Prostate gland (tissue), 2 donors: Measurements from ENCODE around the gene PRPH. TPM values are rescaled to one million over a fixed set of nuclear protein-coding genes. Genes with fewer than 3 reads are reported as not detected.

Source experiments
- DNase-seq: peaks from one replicate; pipeline ENCODE4 v3.0.0-alpha.2; 2019; ENCODE audit warnings: low spot score
- H3K27ac ChIP-seq, 2 donors: fragments of 200-600 bp; sonication (generic); 2 replicates each; pipeline ENCODE4 v1.5.1; 2017 to 2019
- H3K27me3 ChIP-seq: fragments of 200-600 bp; sonication (generic); replicated peaks from 2 replicates; pipeline ENCODE4 v1.5.1; 2019; ENCODE audit not compliant: insufficient read depth
- H3K36me3 ChIP-seq, 2 donors: fragments of 200-600 bp; sonication (generic); 1 replicate in 1 of 2; 2 replicates in 1 of 2; pipeline versions ENCODE4 v1.5.1 to v1.8.1; 2017 to 2019
- H3K4me1 ChIP-seq: fragments of 200-600 bp; sonication (generic); replicated peaks from 2 replicates; pipeline ENCODE4 v1.5.1; 2019
- H3K4me3 ChIP-seq, 2 donors: fragments of 200-600 bp; sonication (generic); 2 replicates each; pipeline ENCODE4 v1.5.1; 2017 to 2019
- H3K9me3 ChIP-seq: fragments of 200-600 bp; sonication (generic); 2 replicates; pipeline ENCODE4 v1.5.1; 2017
- CTCF ChIP-seq, 4 experiments: fragments of 200-600 bp in 2 of 4; fragments of 450-650 bp in 2 of 4; sonication (generic) in 2 of 4; IDR thresholded peaks; 1 replicate in 3 of 4; 2 replicates in 1 of 4; pipeline ENCODE4 v1.5.1; 2016 to 2019; ENCODE audit warnings: antibody characterized with exemption in 4 of 4, mild to moderate bottlenecking in 2 of 4, moderate library complexity in 2 of 4
- POLR2A ChIP-seq: fragments of 450-650 bp; IDR thresholded peaks from one replicate; pipeline ENCODE4 v1.6.1; 2016; ENCODE audit warnings: antibody characterized with exemption, mild to moderate bottlenecking
- POLR2AphosphoS5 ChIP-seq: sonication (generic); formaldehyde crosslinking; IDR thresholded peaks from one replicate; pipeline ENCODE4 v1.6.1; 2017; ENCODE audit warnings: antibody characterized with exemption
- WGBS: methylation state at CpG from one replicate; pipeline ENCODE4 v1.1.5; 2018; 5-methylcytosine and 5-hydroxymethylcytosine counted together
- intact Hi-C: fragments of 100-400 bp; cut with DNase I; formaldehyde crosslinking; loops from one replicate; pipeline ENCODE4 v1.14.2; 2022
- total RNA-seq, 2 donors: library from RNA; depleted of rRNA; stranded (reverse); fragments of >200 nt; gene quantifications; one replicate each; pipeline ENCODE4 v1.1.0, GENCODE V29; 2016

The PRPH gene
- total RNA-seq, 2 donors from 2014 or later = 1.4 to 11.4 TPM

- DNase-seq = no peak
- H3K27ac ChIP-seq = no peak overlapping the region
- no peak for TF ChIP-seq CTCF (IDR thresholded peaks at IDR 0.05)
- no peak for TF ChIP-seq POLR2A
- TF ChIP-seq POLR2AphosphoS5 = no peak
- no peak overlapping the region for H3K4me3 ChIP-seq
- intact Hi-C loops = no loop called here
- peaks cover 4% of the 10 kb centered on the region for H3K4me1 ChIP-seq
- H3K9me3 ChIP-seq = no peaks in the 10 kb centered on the region
- H3K27me3 ChIP-seq = no peaks in the 10 kb centered on the region
- no peaks in the 10 kb centered on the region for H3K36me3 ChIP-seq
Observed at GRCh38 chr12:49327368-49327767, 32.4 kb downstream of the PRPH start.

- DNase-seq = no peak
- intact Hi-C loops = no loop called here
- no peaks in the 10 kb centered on the region for H3K36me3 ChIP-seq
- H3K27ac ChIP-seq = no peak overlapping the region
- peaks cover 4% of the 10 kb centered on the region for H3K4me1 ChIP-seq
- TF ChIP-seq POLR2AphosphoS5 (no peak), CTCF (IDR thresholded peaks at IDR 0.05) (no peak), POLR2A (no peak)
- H3K4me3 ChIP-seq = no peak overlapping the region
- no peaks in the 10 kb centered on the region for H3K27me3 ChIP-seq
- H3K9me3 ChIP-seq = no peaks in the 10 kb centered on the region
- WGBS = 94% methylated on average over 2 of the region's 2 CpGs
Observed at GRCh38 chr12:49327887-49328286, 32.9 kb downstream of the PRPH start.

- Histone ChIP-seq H3K9me3 (no peaks in the 10 kb centered on the region), H3K36me3 (no peaks in the 10 kb centered on the region), H3K4me3 (no peak overlapping the region), H3K27ac (no peak overlapping the region), H3K4me1 (peaks cover 4% of the 10 kb centered on the region), H3K27me3 (peaks cover 2% of the 10 kb centered on the region)
- WGBS = 99% methylated on average over 12 of the region's 12 CpGs
- intact Hi-C loops = no loop called here
- DNase-seq = no peak
- no peak for TF ChIP-seq POLR2A
- TF ChIP-seq CTCF (IDR thresholded peaks at IDR 0.05) = no peak
- TF ChIP-seq POLR2AphosphoS5 = no peak
Observed at GRCh38 chr12:49328816-49329215, 33.9 kb downstream of the PRPH start.

- Histone ChIP-seq H3K36me3 (no peaks in the 10 kb centered on the region), H3K4me1 (peaks cover 4% of the 10 kb centered on the region), H3K27me3 (peaks cover 2% of the 10 kb centered on the region), H3K9me3 (no peaks in the 10 kb centered on the region), H3K4me3 (no peak overlapping the region), H3K27ac (no peak overlapping the region)
- TF ChIP-seq POLR2AphosphoS5 (no peak), POLR2A (no peak), CTCF (IDR thresholded peaks at IDR 0.05) (no peak)
- WGBS = 96% methylated on average over 5 of the region's 7 CpGs
- DNase-seq = no peak
- intact Hi-C loops = loop anchor here (5.0 kb wide), 2 partner anchors 33 to 182 kb away; partner anchors contain the start of gene PRPH
Observed at GRCh38 chr12:49330032-49330619, 35.2 kb downstream of the PRPH start.

- peaks cover 5% of the 10 kb centered on the region for H3K27me3 ChIP-seq
- no peak for DNase-seq
Observed at GRCh38 chr12:49330631-49331379, 35.9 kb downstream of the PRPH start.

More at GRCh38 chr12:49330631-49331379, 35.9 kb downstream of the PRPH start:
- TF ChIP-seq CTCF (IDR thresholded peaks at IDR 0.05) = no peak
- no peak for TF ChIP-seq POLR2AphosphoS5
- no peak for TF ChIP-seq POLR2A
- intact Hi-C loops = loop anchor here (5.0 kb wide), 2 partner anchors 34 to 181 kb away; partner anchors contain the start of gene PRPH
- no peaks in the 10 kb centered on the region for H3K9me3 ChIP-seq
- 65% methylated on average over 14 of the region's 14 CpGs for WGBS
- H3K4me3 ChIP-seq = no peak overlapping the region
- no peak overlapping the region for H3K27ac ChIP-seq
- H3K4me1 ChIP-seq = peaks cover 4% of the 10 kb centered on the region
- H3K36me3 ChIP-seq = no peaks in the 10 kb centered on the region
